ENCODE data around the gene EPGN. TPM values are rescaled to one million over a fixed set of nuclear protein-coding genes. Genes with fewer than 3 reads are reported as not detected.
A peak's percentile ranks its signal among the peaks of the same experiment; 100 is the strongest.

EPGN gene
- polyA plus RNA-seq, 1 donor from 2014 or later = not detected

DNA sequence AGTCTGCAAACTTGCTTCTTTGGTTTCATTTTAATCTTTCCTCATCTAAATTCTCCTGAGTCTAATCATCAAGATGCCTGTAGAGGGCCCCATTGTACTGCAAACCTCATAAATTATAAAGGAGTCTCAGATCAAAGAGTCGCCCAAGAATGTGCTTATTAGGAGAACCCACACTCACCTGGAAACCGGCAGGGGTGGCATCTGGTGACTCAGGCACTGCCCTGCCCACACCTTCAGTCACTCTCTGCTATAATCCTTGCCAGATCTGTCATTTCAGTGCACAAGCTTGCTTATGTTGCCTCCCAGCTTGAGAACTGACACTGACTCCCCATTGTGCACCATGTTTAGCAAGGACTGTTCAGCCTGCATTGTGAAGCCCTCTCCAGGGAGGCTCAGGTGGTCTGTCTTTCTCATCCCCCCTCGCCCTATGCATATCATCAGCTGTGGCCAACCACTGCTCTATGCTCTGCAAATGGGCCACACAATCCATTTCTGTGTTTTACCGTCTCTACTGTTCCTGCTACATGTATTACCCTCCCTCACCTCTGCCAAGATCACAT lies 12.4 kb downstream of the EPGN start:
- no peak overlapping the region for H3K27ac ChIP-seq (ENCODE audit: low read length)
- H3K4me2 ChIP-seq (ENCODE audit: low read length) = no peak overlapping the region
- no peaks in the 10 kb centered on the region for H3K36me3 ChIP-seq (ENCODE audit: insufficient read depth, low read length)
- H4K20me1 ChIP-seq (ENCODE audit: insufficient read depth) = no peaks in the 10 kb centered on the region
- no peak overlapping the region for H3K4me3 ChIP-seq (ENCODE audit: low read length)
- no peaks in the 10 kb centered on the region for H3K27me3 ChIP-seq (ENCODE audit: insufficient read depth, low read depth, low read length)
- no peaks in the 10 kb centered on the region for H3F3A ChIP-seq (ENCODE audit: insufficient read depth, low read length, poor library complexity, severe bottlenecking)
- no peak overlapping the region for H3K9ac ChIP-seq (ENCODE audit: low read length)
- H3K9me3 ChIP-seq (ENCODE audit: low read length) = no peaks in the 10 kb centered on the region
- H2AFZ ChIP-seq (ENCODE audit: low read depth, low read length) = no peak overlapping the region
- no peaks in the 10 kb centered on the region for H3K9me2 ChIP-seq (ENCODE audit: insufficient read depth, low read length)
- no peaks in the 10 kb centered on the region for H3K79me2 ChIP-seq (replicated peaks; ENCODE audit: insufficient read depth, low read length)
- peak; percentile 70 for TF ChIP-seq SMC3 (conservative IDR thresholded peaks at IDR 0.05; ENCODE audit: poor library complexity)
- no peak for TF ChIP-seq EZH2 (IDR thresholded peaks at IDR 0.05; ENCODE audit: borderline replicate concordance, insufficient read depth, low read length, poor library complexity, severe bottlenecking)
- TF ChIP-seq EP300 (conservative IDR thresholded peaks at IDR 0.05; ENCODE audit: poor library complexity, severe bottlenecking) = no peak
- TF ChIP-seq TAF1 (IDR thresholded peaks at IDR 0.05; ENCODE audit: low read depth) = no peak
- peak; percentile 77 for TF ChIP-seq RAD21 (conservative IDR thresholded peaks at IDR 0.05)
- TF ChIP-seq POLR2AphosphoS5 (IDR thresholded peaks at IDR 0.05) = no peak
- TF ChIP-seq, protein P1, sequence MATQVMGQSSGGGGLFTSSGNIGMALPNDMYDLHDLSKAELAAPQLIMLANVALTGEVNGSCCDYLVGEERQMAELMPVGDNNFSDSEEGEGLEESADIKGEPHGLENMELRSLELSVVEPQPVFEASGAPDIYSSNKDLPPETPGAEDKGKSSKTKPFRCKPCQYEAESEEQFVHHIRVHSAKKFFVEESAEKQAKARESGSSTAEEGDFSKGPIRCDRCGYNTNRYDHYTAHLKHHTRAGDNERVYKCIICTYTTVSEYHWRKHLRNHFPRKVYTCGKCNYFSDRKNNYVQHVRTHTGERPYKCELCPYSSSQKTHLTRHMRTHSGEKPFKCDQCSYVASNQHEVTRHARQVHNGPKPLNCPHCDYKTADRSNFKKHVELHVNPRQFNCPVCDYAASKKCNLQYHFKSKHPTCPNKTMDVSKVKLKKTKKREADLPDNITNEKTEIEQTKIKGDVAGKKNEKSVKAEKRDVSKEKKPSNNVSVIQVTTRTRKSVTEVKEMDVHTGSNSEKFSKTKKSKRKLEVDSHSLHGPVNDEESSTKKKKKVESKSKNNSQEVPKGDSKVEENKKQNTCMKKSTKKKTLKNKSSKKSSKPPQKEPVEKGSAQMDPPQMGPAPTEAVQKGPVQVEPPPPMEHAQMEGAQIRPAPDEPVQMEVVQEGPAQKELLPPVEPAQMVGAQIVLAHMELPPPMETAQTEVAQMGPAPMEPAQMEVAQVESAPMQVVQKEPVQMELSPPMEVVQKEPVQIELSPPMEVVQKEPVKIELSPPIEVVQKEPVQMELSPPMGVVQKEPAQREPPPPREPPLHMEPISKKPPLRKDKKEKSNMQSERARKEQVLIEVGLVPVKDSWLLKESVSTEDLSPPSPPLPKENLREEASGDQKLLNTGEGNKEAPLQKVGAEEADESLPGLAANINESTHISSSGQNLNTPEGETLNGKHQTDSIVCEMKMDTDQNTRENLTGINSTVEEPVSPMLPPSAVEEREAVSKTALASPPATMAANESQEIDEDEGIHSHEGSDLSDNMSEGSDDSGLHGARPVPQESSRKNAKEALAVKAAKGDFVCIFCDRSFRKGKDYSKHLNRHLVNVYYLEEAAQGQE (IDR thresholded peaks at IDR 0.05; ENCODE audit: borderline replicate concordance) = no peak
- peak; percentile 73 for TF ChIP-seq CTCF (IDR thresholded peaks at IDR 0.05; ENCODE audit: poor library complexity, severe bottlenecking)
- no peak for TF ChIP-seq MXI1 (conservative IDR thresholded peaks at IDR 0.05; ENCODE audit: poor library complexity, severe bottlenecking)

DNA sequence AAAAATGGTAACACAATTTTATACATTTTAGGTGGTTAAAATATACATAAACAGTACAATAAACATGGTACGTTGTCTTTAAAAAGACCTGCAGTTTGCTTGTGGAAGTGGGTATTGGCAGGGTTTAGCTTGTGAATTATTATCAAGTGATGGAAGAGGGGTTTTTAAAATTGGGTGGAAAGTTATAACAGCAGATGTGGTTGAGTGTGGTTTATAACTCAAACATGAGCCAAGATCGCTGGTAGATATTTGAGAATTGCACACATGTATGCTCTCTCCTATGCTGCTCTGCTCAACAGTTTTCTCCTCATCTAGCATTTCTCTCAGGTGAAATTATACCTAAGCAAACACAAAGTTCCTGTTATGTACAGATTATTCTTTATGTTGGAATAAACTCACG lies 14.0 kb downstream of the EPGN start:
- H3F3A ChIP-seq (ENCODE audit: insufficient read depth, low read length, poor library complexity, severe bottlenecking) = no peaks in the 10 kb centered on the region
- H3K4me2 ChIP-seq (ENCODE audit: low read length) = no peak overlapping the region
- H2AFZ ChIP-seq (ENCODE audit: low read depth, low read length) = no peak overlapping the region
- H3K9me3 ChIP-seq (ENCODE audit: low read length) = no peaks in the 10 kb centered on the region
- H3K79me2 ChIP-seq (replicated peaks; ENCODE audit: insufficient read depth, low read length) = no peaks in the 10 kb centered on the region
- no peaks in the 10 kb centered on the region for H3K9me2 ChIP-seq (ENCODE audit: insufficient read depth, low read length)
- no peak overlapping the region for H3K27ac ChIP-seq (ENCODE audit: low read length)
- no peaks in the 10 kb centered on the region for H3K36me3 ChIP-seq (ENCODE audit: insufficient read depth, low read length)
- TF ChIP-seq CTCF (IDR thresholded peaks at IDR 0.05; ENCODE audit: poor library complexity, severe bottlenecking) (no peak), EP300 (conservative IDR thresholded peaks at IDR 0.05; ENCODE audit: poor library complexity, severe bottlenecking) (no peak), POLR2AphosphoS5 (IDR thresholded peaks at IDR 0.05) (no peak), TAF1 (IDR thresholded peaks at IDR 0.05; ENCODE audit: low read depth) (no peak), RAD21 (conservative IDR thresholded peaks at IDR 0.05) (no peak), EZH2 (IDR thresholded peaks at IDR 0.05; ENCODE audit: borderline replicate concordance, insufficient read depth, low read length, poor library complexity, severe bottlenecking) (no peak), SMC3 (conservative IDR thresholded peaks at IDR 0.05; ENCODE audit: poor library complexity) (no peak), MXI1 (conservative IDR thresholded peaks at IDR 0.05; ENCODE audit: poor library complexity, severe bottlenecking) (no peak)
- TF ChIP-seq, protein P1 (IDR thresholded peaks at IDR 0.05; ENCODE audit: borderline replicate concordance) = no peak
- H3K9ac ChIP-seq (ENCODE audit: low read length) = no peak overlapping the region
- no peaks in the 10 kb centered on the region for H3K27me3 ChIP-seq (ENCODE audit: insufficient read depth, low read depth, low read length)
- no peak overlapping the region for H3K4me3 ChIP-seq (ENCODE audit: low read length)
- H4K20me1 ChIP-seq (ENCODE audit: insufficient read depth) = no peaks in the 10 kb centered on the region

All from neural cell (in vitro differentiated cells).